B cell (primary cell): ENCODE results near the gene OR51D1. TPM values are rescaled to one million over a fixed set of nuclear protein-coding genes. Genes with fewer than 3 reads are reported as not detected.

ENCODE experiments used
- polyA plus RNA-seq: library from polyadenylated mRNA; depleted of rRNA; stranded (reverse); fragments of >200 nt; gene quantifications from 2 replicates; pipeline ENCODE4 v1.2.3, GENCODE V29; 2012
- total RNA-seq, 2 donors: library from RNA; stranded (reverse); fragments of 120-200 nt in 1 of 2; gene quantifications; 1 replicate in 1 of 2; 2 replicates in 1 of 2; pipeline versions ENCODE4 v1.2.3 to v1.2.4, GENCODE V29; 2013 to 2022

The OR51D1 gene
- total and polyA plus RNA-seq, 2 donors (not counting 1 experiment from before 2014, with no cell fraction given) = not detected

Other genes with a start within 250 kb of the OR51D1 start
- gene TRIM21, start 243.8 kb upstream of the OR51D1 start, total RNA-seq = 26.7 and 30.9 TPM in 2 replicates
- 10.1 and 11.8 TPM in 2 replicates for gene TRIM21, start 243.8 kb upstream of the OR51D1 start, polyA plus RNA-seq
- not detected in 2 replicates for gene OR52K2, start 188.2 kb upstream of the OR51D1 start, total RNA-seq
- gene OR52K2, start 188.2 kb upstream of the OR51D1 start, polyA plus RNA-seq = not detected in 2 replicates
- gene OR52K1, start 154.8 kb upstream of the OR51D1 start, total RNA-seq = not detected in 2 replicates
- not detected in 2 replicates for gene OR52K1, start 154.8 kb upstream of the OR51D1 start, polyA plus RNA-seq
- gene OR52M1, start 92.3 kb upstream of the OR51D1 start, total RNA-seq = not detected in 2 replicates
- not detected in 2 replicates for gene OR52M1, start 92.3 kb upstream of the OR51D1 start, polyA plus RNA-seq
- gene OR52I2, start 55.7 kb upstream of the OR51D1 start, total RNA-seq = not detected in 2 replicates
- not detected in 2 replicates for gene OR52I2, start 55.7 kb upstream of the OR51D1 start, polyA plus RNA-seq
- gene OR52I1, start 43.4 kb upstream of the OR51D1 start, total RNA-seq = not detected in 2 replicates
- not detected in 2 replicates for gene OR52I1, start 43.4 kb upstream of the OR51D1 start, polyA plus RNA-seq
- 19.8 and 21.7 TPM in 2 replicates for gene TRIM68, start 29.2 kb upstream of the OR51D1 start, total RNA-seq
- gene TRIM68, start 29.2 kb upstream of the OR51D1 start, polyA plus RNA-seq = 5.6 and 7.6 TPM in 2 replicates
- not detected in 2 replicates for gene OR51E1, start 6.5 kb downstream of the OR51D1 start, total RNA-seq
- gene OR51E1, start 6.5 kb downstream of the OR51D1 start, polyA plus RNA-seq = not detected in 2 replicates
- gene OR51E2, start 60.4 kb downstream of the OR51D1 start, total RNA-seq = not detected in 2 replicates
- gene OR51E2, start 60.4 kb downstream of the OR51D1 start, polyA plus RNA-seq = not detected in 2 replicates
- not detected in 2 replicates for gene MMP26, start 67.3 kb downstream of the OR51D1 start, total RNA-seq
- gene MMP26, start 67.3 kb downstream of the OR51D1 start, polyA plus RNA-seq = not detected in 2 replicates
- not detected in 2 replicates for gene OR51F1, start 132.5 kb downstream of the OR51D1 start, total RNA-seq
- gene OR51F1, start 132.5 kb downstream of the OR51D1 start, polyA plus RNA-seq = not detected in 2 replicates
- gene OR52R1, start 166.9 kb downstream of the OR51D1 start, total RNA-seq = not detected in 2 replicates
- gene OR52R1, start 166.9 kb downstream of the OR51D1 start, polyA plus RNA-seq = not detected in 2 replicates
- gene OR51F2, start 183.8 kb downstream of the OR51D1 start, total RNA-seq = not detected in 2 replicates
- gene OR51F2, start 183.8 kb downstream of the OR51D1 start, polyA plus RNA-seq = not detected in 2 replicates
- not detected in 2 replicates for gene OR51S1, start 211.7 kb downstream of the OR51D1 start, total RNA-seq
- not detected in 2 replicates for gene OR51S1, start 211.7 kb downstream of the OR51D1 start, polyA plus RNA-seq
- not detected in 2 replicates for gene OR51T1, start 244.4 kb downstream of the OR51D1 start, total RNA-seq
- not detected in 2 replicates for gene OR51T1, start 244.4 kb downstream of the OR51D1 start, polyA plus RNA-seq